ENCODE data around the gene CHST7.
A peak's percentile ranks its signal among the peaks of the same experiment; 100 is the strongest.
"Not testable (repeated sequence)": the region's sequence is repeated elsewhere in the genome, so short reads cannot be mapped to it uniquely, and the experiment has no call there.

The CHST7 gene, protein sequence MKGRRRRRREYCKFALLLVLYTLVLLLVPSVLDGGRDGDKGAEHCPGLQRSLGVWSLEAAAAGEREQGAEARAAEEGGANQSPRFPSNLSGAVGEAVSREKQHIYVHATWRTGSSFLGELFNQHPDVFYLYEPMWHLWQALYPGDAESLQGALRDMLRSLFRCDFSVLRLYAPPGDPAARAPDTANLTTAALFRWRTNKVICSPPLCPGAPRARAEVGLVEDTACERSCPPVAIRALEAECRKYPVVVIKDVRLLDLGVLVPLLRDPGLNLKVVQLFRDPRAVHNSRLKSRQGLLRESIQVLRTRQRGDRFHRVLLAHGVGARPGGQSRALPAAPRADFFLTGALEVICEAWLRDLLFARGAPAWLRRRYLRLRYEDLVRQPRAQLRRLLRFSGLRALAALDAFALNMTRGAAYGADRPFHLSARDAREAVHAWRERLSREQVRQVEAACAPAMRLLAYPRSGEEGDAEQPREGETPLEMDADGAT

DNA sequence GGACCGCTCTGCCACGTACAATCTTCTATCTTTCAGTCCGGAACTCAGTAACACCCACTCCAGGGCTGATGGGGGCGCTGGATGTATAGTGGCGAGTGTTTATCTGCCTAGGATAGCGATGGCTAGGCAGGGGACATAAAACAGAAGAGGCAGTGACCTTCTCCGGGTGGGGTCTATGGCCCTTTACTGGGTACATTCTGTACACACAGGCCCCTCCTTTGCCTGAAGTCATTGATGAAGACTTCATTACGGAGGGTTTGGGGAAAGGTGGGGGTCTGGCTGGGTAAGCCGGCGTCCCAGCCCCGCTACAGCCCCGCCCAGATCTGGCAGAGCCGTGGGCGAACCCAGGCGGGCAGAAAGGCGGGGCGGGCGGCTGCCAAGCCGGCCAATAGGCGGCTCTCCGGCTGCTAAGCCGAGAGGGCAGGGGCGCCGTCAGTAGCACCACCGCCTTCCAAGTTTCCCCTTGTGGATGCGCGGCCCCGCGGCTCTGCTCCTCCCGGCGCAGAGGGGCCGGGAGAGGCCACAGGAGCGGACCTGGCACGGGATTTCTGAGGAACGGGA is at the start of gene CHST7:
Gene CHST7 (plus strand): TSS at position 435 of the 561 bp plus-strand sequence. CDS start 167 bp downstream, outside the sequence.
- peak; percentile 57 for DNase-seq

DNA sequence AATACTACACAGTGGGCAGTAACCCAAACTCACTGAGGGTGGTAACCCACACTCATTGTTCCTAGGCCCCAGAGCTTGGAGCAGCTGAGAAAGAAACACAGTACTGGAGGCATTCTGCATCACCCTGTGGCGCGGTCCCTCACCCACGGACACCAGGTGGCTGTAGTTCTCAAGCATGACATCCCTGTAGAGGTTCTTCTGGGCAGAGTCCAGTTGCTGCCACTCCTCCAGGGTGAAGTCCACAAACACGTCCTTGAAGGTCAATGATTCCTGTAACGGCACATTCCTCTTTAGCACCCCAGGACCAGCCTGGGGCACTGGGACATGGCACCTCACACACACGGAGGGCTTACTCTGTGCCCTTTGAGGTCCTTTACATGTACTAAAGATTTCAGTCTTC is 44.9 kb upstream of the CHST7 start:
- not testable (repeated sequence) for DNase-seq

DNA sequence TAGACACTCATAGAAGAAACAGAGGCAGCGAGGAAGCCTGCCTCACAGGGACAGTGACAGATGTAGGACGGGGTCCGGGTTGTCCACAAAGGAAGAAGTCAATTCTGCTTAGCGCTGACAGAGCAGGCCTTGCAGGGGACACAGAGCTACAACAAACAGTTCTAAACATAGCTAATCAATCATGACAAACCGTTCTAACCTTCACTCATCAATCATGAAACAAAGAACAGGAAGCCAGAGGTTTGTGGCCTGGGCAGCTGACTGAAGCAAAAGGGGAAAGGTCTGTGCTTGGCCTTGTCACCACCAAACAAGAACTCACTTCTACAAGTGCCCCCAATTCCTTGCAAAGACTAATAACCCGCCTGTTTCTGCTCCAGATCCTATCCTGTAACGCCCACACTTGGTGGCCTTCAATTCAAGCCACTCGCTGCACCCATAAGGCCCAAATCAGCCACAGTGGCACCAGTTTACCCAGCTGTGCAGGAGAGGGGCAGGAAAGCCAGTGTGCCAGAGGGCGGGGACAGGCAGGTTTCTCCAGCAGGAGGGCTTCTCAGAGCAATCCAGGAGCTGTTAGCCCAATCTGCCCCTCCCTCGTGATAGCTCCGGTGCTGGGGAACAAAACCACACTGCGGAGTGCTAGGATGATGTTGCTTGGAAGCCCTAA is 43.7 kb upstream of the CHST7 start:
- not testable (repeated sequence) for DNase-seq

DNA sequence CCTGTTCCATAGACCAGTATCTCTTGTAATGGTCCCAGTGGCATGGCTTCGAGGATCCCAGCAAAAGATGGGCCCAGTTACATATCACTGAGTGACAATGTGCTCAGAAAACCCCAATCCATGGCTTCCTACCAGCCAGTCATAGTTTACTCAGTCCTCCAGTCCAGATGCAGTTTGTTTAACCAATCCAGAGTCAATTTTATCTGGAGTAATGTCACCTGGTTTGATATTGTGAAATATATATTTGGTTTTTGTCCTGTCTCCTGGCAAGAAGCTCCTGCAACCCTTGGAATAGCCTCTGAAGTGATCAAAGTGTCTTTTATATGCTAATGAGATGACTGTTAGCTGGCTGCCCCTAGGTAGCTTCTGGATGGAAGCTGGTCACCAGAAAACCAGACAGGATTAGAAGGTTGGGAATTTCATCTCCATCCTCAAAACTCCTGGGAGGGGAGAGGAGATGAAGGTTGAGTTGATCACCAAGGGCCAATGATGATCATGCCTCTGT is 43.1 kb upstream of the CHST7 start:
- DNase-seq: not testable (repeated sequence)

DNA sequence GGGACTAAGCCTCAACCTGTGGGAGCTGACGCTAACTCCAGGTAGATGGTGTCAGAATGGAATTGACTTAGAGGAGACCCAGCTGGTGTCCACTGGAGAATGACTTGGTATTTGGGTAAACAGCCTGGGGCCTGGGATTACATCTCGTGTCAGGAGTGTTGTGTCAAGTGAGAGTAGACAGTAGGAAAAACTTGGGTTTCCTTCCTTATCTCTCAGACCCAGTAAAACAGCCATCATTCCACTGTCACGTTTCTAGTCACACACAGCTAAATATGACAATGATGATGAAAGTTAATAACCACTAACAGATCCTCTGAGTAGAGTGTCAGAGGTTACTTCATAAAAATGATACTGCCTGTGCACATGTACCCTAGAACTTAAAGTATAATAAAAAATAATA is 42.1 kb upstream of the CHST7 start:
- no peak for DNase-seq

DNA sequence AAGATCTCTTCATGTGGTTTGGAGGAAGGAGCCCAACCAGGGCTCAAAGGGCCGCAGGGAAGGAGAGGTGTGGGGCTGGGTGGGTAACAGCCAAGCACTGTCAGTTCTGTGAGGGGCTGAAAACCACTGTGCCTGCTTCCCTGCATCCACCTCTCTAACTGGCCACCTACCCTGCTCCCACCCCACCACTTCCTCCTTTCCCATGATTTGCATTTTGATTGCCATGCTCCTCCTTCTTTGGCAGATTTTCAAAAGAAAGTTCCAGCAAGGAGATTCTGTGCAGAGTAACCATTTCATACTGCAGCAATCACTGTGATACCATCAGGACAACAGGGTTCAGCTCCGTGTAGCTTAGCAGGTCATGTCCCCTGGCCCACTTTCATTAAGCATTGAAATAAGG is 30.1 kb upstream of the CHST7 start:
- DNase-seq: no peak

DNA sequence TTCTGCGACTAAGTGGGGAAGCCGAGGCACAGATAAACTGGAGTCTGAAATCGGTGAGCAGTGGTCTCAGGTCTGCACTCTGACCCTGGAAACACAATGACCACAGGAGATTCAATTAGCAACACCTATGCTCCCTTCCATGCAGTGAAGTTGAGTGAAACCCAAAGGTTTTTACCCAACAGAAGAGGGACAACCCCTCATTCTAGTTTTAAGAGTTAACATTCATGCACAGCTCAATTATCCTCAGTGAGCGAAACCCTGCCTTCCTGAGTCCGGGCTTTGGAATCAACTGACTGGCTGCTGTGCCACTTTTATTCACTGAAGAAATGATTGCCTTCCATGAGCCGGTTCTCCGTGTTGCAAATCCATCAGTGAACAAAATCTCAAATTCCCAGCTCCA is 29.0 kb upstream of the CHST7 start:
- not testable (repeated sequence) for DNase-seq

DNA sequence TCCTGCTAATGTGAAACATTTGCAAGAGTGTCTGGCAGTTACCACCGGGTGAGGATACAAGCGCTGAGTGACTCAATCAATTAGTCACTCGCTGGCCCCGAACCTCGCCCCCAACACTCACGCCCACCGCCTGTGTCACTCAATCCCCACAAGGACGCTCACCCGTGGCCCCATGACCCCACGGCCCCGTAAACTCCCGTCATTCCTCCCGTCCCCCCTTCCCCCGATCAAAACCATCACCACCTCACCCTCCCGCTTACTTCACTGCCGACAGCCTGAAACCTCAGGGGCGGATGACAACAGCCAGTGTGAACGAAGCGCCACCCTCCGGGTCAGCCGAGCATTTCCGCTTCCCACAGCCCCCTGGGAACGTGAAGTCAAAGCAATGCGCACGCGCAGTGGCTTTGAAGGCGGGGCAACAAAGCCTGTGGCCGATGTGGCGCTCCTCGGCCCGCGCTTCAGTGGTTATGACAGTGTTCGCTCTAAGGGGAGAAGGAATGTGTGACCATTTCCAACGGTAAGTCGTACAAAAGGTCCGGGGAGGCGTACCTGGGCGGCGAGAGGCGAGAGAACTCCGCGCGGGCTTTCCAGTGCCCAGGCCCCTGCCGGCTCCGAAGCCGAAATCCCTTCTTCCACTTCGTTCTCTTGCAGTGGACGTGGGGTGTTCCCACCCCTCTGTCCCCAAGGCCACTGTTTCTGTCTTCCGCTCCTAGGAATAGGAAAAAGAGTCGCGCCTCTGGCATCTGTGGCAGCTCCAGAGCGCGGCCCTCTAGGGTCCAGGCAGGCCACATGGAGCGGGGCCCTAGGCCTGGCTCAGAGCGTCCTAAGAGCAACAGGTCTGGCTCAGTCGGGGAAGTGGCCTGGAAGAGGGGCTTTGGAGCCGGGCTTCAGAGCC is 28.2 kb upstream of the CHST7 start, which contains the start of gene ZNF674:
Gene ZNF674 (minus strand): TSS at position 311 of the 895 bp plus-strand sequence. CDS start 3,334 bp downstream, outside the sequence.
- DNase-seq: peak; percentile 90

DNA sequence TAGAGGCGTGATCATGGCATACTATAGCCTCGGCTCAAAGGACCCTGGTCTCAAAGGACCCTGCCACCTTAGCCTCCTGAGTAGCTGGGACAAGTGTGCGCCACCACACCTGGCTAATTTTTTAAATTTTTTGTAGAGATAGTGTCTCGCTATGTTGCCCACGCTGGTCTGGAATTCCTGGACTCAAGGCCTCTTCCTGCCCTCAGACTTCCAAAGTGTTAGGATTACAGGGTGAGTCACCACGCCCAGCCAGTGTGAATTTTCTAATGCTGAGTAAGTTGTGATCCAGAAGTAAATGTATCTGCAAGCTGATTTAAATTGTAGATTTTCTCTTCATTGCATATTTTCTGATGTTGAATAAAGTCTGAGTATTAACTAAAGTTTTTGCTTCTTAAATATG is 25.7 kb upstream of the CHST7 start:
- no peak for DNase-seq

DNA sequence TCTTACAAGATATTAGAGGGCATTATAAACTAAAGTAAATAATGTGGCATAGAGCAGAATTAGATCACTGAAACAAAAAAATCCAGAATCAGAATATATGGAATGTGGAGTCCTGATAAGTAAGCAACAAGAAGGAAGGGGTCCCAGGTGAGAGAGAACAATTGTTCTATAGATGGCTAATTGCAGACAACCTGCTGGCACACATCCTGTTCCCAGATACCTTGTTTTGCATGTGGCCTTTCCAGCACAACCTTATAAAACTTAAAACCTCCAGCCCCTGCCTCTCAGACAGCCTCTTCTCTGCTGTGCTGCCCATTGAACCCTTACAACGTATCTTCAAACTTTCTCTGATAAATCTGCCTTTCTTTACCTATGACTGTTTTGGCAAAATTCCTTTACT is 23.7 kb upstream of the CHST7 start:
- DNase-seq: no peak

DNA sequence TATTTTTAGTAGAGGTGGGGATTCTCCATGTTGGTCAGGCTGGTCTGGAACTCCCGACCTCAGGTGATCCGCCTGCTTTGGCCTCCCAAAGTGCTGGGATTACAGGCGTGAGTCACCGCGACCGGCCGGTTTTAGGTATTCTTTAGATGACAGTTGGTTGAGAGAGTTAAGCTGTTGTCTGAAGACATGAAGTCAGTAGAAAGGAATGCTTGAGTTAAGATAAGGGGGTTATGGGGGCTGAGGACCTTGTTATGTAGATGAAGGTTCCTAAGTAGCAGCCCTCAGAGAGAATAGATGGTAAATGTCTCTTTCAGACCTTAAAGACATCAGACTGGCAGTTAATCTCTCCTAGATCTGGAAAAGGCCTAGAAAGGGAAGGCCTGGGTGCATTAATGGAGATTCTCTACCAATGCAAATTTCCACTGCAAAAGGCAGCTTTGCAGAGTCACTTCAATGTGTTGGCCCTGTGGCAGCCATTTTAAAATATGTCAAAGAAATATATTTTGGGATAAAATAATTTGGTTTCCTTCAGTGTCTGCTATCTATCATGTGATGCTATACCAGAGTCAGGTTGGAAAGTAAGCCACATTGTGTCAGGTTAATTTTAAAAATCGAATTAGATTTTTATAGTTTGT is 22.0 kb upstream of the CHST7 start:
- no peak for DNase-seq

DNA sequence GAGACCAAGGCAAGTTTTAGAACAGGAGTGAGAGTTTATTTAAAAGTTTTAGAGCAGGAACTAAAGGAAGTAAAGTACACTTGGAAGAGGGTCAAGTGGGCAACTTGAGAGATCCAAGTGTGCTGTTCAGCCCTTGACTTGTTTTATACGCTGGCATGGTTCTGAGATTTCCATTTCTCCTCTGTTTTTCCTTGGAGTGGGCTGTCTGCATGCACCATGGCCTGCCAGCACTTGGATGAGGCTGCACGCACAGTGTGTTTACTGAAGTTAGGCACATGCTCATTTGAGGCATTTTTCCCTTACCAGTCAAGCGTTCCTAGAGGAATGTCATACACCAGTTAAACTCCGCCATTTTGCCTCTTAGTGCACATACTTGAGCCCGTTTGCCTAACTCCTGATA is 19.6 kb upstream of the CHST7 start:
- no peak for DNase-seq

DNA sequence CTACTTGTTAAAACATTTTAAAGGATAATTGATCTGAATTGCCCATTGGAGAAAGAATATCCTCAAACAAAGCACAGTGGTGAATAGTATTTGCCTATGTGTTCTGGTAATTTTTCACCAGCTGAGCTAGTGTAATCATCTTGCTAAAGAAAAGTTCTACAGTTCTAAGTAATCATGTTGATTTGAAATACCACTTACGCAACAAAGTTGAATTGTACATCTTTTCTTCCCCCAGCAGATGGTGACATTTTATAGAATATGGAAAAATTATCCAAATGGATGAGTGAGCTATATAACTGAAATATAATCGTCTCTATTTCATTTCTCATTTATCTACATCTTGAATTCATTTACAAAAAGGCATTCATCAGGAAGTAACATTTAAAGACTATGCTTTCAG is 18.6 kb upstream of the CHST7 start:
- no peak for DNase-seq

DNA sequence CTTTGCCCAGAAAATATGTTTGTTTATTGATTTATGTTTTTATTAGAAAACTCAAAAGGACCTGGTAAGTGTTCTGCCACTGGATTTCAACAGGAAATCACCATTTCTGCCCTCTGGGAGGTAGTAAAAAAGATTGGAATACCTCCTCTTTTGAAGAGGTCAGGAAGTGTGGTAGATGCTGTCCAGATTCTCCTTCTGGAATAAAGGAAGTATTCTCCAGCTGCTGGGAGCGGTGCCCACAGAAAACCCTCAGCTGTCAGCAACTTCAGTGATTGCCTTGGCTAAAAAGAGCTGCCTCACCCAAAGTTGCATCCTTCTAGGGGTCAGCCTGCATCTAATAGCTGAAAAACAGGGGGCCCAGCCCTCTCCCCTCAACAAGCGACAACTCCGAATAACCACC is 14.5 kb upstream of the CHST7 start:
- no peak for DNase-seq

DNA sequence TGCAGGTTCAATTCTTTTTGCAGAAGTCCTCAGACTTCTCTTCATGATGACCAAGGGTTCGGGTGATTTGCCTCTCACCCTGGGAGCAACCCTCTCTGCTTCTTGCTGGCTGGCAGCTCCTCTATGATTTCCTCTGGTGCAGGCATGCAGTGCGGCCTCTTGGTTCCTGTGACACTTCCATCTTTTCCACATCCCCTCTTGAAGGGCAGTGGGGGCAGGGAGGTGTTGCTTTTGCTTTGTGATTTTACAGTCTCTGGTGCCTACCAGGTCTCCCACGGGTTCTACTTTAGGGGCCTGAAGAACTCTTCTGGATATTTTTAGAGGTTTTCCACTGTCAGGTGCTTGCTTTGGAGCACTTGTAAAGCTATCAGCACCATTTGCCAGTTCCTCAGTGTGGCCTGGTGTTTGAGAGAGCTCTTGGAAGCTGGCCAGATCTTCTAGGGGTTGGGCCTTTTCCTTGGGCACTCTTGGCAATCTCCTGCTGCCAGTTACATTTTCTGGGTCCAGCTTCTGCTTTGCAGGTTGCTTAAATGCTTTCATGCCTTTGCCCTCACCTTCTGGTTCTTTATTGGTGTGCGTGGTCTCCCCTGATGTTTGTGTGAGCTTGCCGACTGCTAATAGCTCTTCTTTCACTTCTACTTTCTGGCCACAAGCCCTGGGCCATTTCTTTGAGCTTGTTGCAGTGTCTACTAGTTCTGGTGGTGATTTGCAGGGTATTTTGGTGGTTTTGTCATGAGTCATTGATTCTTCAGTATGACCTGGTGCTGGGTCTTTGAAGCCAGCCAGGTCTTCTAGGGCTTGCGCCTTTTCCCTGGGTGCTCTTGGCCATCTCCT is 11.5 kb upstream of the CHST7 start:
- DNase-seq: no peak

DNA sequence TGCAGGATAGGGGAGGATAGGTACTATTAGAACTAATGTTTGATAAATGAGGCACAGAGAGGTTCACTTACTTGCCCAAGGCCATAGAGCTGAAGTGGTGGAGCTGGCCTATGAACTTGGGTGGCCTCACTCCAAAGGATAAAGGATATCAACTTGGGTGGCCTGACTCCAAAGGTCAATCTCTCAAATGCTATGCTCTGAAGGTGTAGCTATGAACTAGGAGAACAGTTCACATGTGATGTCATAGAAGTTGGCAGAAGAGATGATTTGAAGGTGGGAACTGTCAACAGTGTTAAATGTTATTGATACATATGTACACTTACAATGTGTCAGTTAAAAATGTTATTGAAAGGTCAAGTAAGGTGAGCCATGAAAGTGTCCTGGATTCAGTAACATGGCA is 6.2 kb upstream of the CHST7 start:
- DNase-seq: no peak

DNA sequence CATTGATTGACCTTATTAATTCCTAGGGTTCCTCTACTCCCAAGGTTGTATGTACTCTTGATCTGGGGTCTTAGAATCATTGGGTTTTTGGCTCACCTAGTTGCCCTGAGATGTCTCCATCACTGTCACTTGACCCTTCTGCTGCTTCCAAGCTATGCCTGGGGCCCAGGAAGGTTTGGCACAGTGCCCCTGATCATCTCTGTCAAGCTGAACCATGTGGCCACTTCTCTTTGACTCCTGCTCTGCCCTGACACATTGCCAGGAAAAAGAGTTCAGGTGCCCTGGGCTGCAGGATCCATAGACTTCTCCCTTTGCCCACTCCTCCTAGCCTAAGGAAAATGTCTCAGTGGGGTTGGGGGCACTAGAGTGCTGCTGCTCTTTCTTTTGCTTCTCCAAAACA is 3.9 kb upstream of the CHST7 start:
- DNase-seq: no peak

DNA sequence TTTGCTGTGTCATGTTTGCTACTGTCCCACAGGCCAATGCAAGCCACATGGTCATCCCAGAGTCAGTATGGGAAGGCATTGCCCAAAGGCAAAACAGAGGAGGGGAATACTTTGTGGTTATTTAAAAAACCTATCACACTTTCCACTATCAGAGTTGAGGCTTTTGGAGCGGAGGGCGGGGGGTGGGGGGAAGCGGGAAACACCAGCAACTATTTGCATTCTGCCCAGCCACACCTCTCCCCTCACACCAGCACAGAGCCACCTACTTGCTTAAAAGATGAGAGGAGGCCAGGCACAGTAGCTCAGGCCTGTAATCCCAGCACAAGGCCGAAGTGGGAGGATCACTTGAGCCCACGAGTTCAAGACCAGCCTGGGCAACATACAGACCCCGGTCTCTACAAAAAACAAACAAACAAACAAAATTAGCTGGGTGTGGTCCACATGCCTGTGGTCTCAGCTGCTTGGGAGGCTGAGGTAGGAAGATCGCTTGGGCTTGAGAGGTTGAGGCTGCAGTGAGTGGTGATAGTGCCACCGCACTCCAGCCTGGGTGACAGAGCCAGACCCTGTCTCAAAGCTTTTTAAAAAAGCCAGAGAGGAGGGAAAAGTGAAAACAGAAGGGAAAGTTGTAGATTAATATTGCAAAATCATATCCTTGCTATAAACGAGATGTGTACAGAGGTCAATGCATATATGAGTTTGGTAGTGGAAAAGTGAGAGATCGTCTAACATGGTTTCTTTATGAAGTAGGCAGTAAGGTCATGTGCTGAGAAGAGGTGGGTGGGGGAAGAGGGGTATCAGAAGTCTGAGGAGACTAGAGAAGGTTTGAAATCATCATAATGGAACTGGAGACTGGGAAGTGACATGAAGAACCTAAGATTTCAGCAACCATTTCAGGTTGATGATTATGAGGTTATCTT is 1.9 kb upstream of the CHST7 start:
- no peak for DNase-seq

DNA sequence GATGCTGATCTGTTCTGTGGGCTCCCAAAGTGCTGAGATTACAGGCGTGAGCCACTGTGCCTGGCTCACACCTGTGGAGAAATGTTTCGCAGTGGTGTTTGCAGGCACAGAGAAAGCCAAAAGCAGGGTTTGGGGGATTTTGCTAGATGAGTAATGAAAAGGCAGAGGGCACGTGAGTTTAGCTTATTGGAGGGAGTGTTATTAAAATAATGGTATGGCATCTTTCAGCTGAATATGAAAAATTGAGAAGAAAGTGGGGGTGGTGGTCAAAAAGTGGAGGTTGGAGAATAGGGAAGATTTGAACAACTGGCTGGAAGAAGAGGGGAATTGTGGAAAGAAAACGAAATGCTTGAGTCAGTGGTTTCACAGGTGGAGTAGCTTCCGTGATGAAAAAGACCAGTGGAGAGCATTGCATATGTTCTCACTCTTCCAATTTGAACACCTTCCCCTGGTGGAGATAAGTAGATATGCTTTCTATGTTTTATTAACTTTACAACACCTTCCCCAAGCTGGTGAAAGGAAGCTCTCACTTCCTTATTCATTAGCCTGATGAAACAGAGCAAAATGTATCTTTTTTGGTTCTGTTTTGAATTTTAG is 1.1 kb upstream of the CHST7 start:
- no peak for DNase-seq
